Urinary bladder (tissue), 2 donors: ENCODE results near the gene CPN2. TPM values are rescaled to one million over a fixed set of nuclear protein-coding genes. Genes with fewer than 3 reads are reported as not detected.

ENCODE experiments used
- polyA plus RNA-seq: library from polyadenylated mRNA; stranded (reverse); fragments of 200-250 nt; gene quantifications from one replicate; pipeline ENCODE4 v1.2.3, GENCODE V29; 2013
- total RNA-seq: library from RNA; depleted of rRNA; stranded (reverse); fragments of >200 nt; gene quantifications from one replicate; pipeline ENCODE4 v1.2.3, GENCODE V29; 2014
- donor health status: healthy.

The CPN2 gene
- total and polyA plus RNA-seq, 2 donors, result 0.06 TPM; not detected in 1

Other genes with a start within 250 kb of the CPN2 start
- 71.2 TPM for gene HES1, start 215.2 kb downstream of the CPN2 start, total RNA-seq
- gene HES1, start 215.2 kb downstream of the CPN2 start, polyA plus RNA-seq, result 22.6 TPM
- 0.11 TPM for gene LRRC15, start 18.4 kb upstream of the CPN2 start, total RNA-seq
- gene LRRC15, start 18.4 kb upstream of the CPN2 start, polyA plus RNA-seq, result 0.08 TPM
- gene GP5, start 47.9 kb upstream of the CPN2 start, total RNA-seq, result 0.90 TPM
- gene GP5, start 47.9 kb upstream of the CPN2 start, polyA plus RNA-seq, result 0.10 TPM
- gene ATP13A3, start 135.7 kb upstream of the CPN2 start, total RNA-seq, result 111 TPM
- gene ATP13A3, start 135.7 kb upstream of the CPN2 start, polyA plus RNA-seq, result 20.3 TPM